Activated T-cell treated with anti-CD3 and anti-CD28 coated beads, Interleukin-2, amount 50 U/mL, for 48 hours (primary cell): ENCODE results near the gene ABCG8.

ENCODE experiments used
- DNase-seq, 2 experiments: peaks; one replicate each; pipeline ENCODE4 v3.0.0-alpha.2; 2020

The ABCG8 gene

GRCh38 chr2:43927442-43927841 is 88.7 kb downstream of the ABCG8 start:
- no peak for DNase-seq

DNA sequence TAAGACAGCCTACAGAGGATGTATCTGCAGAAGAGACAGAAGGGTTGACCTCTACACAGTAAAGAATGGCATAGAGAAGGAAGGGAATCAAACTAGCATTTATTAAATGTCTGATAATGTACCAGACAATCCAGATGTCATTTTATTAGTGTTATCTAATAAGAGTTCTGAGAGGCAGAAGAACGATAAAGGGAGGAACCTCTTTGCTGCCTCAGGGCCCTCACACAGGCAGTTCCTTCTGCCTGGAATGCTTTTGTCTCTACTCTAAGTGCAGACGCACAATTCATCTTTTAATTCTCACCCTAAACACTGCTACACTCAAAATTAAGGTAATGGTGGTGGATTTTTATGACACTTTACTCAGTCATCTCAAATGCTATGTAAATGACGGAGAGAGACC is 92.5 kb downstream of the ABCG8 start:
- no peak for DNase-seq
